HG03354 (cell line): ENCODE results near the gene HEXIM2.
A peak's percentile ranks its signal among the peaks of the same experiment; 100 is the strongest.

Source experiments
- ATAC-seq: cut with Tn5 transposase; IDR thresholded peaks from one replicate; pipeline ENCODE4 v1.9.1; 2021; ENCODE audit warnings: mild to moderate bottlenecking; ENCODE audit not compliant: unreplicated experiment, poor library complexity, severe bottlenecking

HEXIM2 gene

DNA sequence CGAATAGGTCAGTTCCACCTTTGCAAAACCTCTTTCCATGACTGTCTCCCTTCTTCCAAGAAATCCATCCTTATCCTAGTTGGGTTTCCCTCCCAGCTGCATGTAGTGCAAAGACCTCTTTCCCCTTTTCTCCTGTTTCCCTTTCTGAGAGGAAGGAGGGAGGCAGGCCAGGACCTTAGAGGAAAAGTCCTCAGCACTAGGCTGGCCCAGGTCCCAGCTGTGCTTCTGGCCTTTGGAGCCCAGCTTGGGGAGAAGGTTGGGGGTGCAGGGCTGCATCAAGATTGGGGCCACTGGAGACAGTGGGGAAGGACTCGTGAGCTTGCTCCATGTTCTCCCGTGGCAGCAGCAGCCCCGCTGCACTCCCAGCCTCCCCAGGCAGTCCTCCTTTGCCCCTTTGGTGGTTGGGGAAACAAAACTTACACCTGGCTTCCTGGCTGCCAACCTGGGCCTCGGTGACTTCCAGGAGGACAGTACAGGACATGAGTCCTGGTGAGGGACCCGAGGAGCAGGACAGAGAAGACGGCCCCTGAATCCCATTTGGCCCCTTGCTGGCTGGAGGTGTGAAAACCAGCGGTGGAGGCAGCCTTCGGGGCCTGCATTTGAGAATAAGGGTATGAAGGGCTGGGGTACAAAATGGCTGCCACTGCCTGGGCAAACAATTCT lies 481 bp downstream of the HEXIM2 start:
- no peak for ATAC-seq

DNA sequence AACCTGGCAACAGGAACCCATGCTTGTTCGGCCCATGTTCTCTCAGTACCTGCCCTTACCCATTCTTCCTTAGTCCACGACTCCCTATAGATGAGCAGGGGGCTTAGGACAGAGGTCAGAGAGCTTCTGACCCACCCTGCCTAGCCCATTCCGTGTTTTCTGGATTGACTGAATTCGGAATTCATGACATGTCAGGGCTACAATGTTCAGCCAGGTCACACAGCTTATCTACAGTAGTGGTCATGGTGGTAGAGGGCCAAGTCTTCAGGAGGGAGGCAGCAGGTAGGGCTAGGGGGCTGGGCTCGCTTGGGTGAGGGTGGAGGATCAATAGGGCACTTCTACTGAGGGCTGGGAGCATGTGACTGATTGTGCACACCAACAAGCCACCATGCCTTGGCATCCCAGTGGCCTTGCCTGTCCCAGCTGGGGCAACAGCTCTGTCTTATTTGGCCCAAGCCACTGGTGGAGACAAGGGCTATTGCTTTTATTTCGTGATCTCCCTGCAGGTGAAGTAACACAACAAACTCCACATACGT lies 3.1 kb downstream of the HEXIM2 start:
- ATAC-seq, result no peak

DNA sequence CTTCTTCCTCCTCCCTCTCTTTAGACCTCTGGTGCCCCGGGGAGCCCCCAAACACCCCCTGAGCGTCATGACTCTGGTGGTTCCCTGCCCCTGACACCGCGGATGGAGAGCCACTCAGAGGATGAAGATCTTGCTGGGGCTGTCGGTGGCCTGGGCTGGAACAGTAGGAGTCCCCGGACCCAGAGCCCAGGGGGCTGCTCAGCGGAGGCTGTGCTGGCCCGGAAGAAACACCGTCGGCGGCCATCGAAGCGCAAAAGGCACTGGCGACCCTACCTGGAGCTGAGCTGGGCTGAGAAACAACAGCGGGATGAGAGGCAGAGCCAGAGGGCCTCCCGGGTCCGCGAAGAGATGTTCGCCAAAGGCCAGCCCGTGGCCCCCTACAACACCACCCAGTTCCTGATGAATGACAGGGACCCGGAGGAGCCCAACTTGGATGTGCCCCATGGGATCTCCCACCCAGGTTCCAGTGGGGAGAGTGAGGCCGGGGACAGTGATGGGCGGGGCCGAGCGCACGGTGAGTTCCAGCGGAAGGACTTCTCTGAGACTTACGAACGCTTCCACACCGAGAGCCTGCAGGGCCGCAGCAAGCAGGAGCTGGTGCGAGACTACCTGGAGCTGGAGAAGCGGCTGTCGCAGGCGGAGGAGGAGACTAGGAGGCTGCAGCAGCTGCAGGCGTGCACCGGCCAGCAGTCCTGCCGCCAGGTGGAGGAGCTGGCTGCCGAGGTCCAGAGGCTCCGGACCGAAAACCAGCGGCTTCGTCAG lies 7.5 kb downstream of the HEXIM2 start:
- ATAC-seq, result no peak

DNA sequence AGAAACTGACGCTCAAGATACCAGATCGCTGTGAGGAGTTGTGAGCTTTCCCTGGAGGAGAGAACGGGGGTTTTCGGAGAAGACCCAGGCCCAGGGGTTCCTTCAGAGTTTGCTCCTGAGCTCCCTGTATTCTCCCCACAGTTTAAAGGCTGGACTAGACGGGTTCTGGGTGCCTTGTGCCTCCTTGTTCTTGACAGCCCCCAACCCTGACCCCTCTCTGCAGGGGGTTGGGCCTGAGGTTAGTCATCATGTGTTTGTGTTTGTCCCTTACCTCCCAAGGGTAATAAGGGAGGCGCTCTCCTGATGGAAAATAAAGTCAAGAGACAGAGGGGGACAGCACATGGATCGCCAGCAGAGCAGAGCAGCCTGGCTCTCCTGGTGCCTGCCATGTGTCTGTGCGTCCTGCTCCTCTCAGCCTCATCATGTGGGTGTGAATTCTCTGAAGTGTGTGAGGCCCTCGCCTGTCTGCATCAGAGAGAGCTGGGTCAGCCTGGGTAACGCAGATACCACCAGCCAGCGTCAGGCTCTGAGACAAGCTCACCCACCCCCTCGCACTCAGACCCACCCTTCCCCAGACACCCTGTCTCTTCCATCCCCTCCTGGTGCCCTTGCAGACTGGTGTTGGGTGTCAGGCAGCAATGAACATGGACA lies 8.7 kb downstream of the HEXIM2 start:
- no peak for ATAC-seq

DNA sequence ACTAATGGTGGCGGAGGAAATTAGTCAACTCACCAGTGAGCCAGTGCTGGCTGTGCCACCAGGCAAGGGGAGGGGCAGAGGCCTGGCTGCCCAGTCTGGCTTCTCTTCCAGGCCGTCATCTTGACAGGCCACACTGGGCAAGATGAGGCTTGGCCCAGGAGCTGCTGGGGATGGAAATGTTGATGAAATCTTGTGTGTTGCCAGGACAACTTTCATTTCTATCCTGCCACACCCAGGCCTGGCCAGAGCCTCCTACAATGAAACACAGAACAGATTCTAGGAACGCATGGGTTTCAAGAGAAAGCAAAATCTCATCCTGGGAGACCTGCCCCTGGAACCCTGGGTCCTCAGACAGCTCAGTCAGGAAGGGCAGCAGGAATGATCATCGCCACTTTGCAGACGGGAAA lies 9.3 kb downstream of the HEXIM2 start:
- no peak for ATAC-seq

DNA sequence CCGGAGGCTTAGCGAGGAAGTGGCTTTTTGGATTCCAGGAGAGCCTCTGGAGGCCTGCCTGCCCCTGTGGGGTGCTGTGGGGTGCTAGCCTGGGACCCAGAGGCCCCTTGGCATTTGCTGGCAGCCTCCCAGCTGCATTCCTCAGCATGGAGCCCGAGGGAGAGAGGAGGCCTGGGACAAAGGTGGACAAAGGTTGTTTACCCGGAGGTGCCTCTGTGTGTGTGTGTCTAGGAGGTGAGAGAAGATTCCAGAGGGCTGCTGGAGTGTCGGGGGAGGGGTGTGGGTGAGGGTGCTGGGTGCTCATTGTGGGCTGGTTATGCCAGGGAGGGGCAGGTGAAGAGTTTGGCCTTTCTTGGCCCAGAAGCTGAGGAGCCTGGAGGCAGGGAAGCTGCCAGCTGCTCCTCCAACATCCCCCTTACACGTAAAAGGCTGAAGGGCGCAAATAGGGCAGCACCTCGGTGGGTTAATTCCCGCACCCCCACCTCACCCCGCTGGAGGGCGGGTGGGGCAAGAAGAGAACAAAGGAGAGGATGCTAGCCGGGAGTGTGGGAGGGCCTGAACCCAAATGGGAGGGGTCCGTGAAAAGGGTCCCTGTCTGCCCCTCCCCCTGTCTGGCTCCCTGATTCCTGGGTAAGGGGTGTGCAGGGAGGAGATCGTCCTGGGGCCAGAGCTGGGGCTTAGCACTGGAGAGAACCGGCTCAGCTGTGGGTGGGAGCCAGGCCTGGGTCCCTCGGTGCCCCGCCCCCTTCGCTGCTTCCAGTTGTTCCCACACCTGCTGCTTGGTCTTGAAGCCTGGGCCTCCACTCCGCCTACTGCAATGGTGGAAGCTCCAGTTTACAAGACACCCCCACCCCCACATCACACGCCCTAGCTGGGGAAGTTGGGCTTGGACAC lies 9.9 kb downstream of the HEXIM2 start:
- no peak for ATAC-seq

DNA sequence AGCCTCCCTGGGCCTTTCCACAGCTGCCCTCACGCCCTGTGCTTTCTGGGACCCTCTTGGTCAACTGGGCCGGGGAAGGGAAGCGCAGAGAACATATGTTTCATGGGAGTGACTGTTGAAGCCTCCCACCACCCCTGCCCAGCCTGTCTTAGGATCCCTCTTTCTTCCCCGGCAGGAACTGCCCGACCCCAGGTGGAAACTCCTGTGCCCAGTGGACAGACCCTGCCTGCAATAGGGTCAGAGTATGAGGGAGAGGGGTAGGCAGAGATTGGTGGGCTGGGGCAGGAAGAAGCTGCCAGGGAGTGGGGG lies 10.5 kb downstream of the HEXIM2 start:
- no peak for ATAC-seq

DNA sequence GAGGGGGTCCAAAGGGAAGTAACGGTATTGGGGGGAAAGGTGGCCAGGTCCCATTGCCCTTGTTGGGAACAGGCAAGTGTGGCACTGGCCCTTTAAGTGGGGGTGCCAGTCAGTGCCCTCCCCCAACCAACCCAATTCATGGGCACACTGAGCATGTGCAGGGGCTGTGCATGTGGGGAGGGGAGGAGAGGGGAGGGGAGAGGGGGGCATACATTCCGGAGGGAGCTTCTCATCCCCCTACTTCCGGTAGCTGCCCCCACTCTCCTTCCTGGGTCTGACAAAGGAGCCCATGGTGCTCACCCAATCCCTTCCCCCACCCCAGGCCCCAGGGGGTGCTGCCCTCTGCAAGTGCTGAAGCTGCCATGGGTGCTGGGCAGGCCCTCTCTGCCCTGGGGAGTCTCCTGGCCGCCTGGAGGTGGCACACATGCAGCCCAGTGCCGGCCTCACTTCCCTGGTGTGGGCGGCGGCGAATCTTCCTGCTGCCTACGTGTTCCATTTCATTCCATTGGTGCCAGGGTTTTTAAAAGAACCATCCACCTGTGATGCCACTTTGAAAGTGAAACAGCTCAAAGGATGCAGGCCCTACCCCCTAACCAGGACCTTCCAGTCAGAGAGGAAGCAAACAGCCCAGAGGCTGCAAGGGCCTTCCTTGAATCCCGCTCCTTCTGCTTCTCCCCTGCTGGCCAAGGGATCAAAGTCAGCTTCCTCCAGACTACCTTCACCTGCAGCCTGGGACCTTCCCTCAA lies 11.0 kb downstream of the HEXIM2 start:
- no peak for ATAC-seq

DNA sequence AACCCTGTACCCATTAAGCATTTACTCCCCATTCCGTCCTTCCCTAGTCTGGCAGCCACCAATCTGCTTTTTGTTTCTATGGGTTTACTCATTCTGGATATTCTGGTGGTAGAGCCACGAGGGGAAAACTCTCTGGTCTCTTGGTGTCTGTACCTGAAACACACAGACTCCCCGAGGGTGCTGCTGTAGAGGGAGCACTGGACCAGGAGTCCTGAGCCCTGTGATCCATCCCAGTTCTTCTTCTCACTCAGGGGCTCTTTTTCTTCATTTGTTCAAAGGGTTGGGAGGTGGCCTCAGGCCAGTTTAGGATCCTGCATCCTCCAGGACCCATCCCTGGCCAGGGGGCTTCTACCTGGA lies 14.1 kb downstream of the HEXIM2 start:
- ATAC-seq, result no peak

DNA sequence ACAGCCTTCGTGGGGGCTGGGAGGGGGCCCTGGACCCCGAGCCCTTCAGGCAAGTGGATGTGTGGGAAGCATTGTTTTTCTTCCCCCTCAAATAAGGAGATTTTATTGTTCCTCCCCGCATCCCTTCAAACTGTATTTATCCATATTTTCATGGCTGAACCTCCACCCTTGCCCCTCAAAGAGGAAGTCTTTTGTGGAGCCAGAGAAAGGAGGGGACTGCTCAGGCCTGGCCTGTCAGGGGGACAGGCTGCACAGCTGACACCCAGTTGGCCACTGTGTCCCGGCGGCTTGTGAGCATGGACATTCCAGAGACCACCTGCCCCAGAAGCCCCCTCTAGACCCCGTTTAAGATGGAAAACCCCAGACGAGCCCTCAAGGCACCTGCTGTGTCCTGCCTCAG lies 15.9 kb downstream of the HEXIM2 start:
- no peak for ATAC-seq

DNA sequence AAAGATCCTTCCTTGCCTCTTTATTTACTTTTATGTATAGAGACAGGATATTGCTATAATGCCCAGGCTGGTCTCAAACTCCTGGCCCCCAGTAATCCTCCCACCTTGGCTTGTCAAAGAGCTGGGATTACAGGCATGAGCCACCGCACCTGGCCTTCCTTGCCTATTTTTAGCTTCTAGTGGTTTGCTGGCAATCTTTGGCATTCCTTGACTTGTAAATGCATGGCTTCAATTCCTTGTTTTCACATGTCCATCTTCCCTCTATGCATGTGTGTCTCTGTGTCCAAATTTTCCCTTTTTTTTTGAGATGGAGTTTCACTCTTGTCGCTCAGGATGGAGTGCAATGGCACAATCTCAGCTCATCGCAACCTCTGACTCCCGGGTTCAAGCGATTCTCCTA lies 22.5 kb downstream of the HEXIM2 start:
- no peak for ATAC-seq

DNA sequence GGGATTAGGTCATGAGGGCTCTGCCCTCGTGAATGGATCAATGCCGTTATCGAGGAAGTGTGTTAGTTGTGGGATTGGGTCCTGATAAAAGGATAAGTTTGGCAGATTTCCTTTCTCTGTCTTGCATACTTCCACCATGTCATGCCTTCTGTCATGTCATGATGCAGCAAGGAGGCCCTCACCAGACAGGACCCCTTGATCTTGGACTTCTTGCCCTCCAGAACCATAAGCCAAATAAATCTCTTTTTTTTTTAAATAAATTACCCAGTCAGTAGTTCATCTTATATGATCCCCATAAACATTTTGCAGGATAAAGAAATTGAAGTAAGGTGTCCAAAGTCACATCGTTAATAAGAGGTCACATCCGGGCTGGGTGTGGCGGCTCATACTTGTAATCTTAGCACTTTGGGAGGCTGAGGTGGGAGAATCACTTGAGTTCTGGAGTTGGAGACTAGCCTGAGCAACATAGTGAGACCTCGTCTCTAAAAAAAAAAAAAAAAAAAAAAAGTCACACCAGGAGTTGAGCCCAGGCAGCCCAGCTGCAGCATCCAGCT lies 25.2 kb downstream of the HEXIM2 start:
- no peak for ATAC-seq

DNA sequence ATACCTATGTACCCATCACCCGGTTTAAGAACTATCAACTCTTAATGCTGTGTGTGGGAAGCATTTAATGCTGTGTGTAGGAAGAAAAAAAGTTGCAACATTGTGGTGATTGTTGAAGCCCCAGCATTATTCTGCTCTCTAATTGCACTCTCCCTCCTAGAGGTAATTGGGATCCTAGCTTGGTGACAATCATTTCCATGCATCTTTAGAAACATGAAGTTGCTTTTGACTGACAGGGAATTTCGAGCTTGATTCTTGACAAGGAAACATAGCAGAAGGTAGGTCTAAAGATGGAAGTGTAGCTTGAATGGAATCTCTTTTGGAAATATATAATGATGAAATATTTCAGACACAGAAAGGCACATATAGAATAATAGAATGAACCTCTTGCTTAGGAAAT lies 27.3 kb downstream of the HEXIM2 start:
- ATAC-seq, result no peak

DNA sequence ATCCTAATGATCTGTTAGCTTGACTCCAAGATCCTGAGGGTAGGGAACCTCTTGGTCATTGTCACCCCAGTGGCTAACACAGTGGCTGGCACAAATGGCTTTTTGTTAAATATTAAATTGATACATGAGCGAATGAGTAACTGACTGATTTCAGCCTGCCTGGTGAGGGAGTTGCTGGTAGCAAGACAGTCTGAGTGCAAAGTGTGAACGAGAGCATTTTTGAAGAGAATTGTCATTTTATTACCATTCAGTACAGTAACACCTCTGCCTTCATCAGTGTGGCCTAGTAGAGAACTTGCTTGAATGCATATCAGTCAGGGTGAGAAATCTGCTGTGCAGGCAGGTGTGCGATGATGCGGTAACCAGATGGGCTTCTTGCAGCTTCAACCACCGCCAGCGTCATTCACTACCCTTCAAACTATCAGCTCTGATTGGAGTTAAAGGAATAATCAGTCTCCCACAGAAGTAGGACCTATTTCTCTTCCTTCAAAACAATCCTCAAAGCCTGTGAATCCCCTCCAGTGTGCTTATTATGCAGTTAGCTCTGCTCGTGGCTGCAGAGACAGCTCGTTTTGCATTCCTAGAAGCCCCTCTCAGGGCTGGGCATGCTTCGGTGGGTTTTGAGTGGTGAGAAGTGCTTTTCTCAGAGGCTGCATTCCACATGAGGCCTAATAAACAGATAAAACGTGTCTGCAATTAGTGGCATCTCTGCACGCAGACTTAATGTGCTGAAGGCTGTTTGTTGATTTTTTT lies 29.0 kb downstream of the HEXIM2 start:
- no peak for ATAC-seq

DNA sequence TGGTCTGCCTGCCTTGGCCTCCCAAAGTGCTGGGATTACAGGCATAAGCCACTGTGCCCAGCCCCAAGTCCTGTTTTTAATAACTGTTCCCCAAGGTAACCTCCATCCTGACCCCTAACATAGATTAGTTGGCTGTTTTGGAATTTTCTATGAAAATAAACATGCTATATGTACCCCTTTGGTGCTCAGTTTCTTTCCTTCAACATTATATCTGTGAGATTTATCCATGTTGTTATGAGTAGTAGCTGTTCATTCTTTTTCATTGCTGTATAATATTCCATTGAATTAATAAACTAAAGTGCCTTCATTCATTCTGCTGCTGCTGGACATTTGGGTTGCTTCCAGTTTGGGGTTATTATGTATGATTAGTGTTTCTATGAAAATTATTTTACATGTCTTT lies 33.7 kb downstream of the HEXIM2 start:
- ATAC-seq, result no peak

DNA sequence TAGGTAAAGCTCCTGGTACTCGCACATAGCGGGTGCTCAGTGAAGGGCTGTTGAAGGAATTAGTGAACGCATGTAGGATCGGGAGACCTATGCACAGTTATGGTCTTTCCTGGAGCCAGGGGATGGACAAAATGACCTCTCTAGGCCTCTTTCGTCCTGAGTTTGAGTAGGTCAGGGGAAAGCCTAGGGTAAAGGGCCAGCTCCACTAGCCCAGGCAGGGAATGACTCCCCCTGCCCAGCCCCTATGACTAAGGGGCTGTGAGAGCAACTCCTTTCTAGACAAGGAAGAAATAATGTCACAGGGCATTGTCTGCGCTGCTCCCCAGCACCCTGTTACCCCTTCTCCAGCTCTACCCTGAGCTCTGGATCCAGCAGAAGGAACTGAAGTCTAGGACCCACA lies 35.4 kb downstream of the HEXIM2 start:
- ATAC-seq, result no peak

DNA sequence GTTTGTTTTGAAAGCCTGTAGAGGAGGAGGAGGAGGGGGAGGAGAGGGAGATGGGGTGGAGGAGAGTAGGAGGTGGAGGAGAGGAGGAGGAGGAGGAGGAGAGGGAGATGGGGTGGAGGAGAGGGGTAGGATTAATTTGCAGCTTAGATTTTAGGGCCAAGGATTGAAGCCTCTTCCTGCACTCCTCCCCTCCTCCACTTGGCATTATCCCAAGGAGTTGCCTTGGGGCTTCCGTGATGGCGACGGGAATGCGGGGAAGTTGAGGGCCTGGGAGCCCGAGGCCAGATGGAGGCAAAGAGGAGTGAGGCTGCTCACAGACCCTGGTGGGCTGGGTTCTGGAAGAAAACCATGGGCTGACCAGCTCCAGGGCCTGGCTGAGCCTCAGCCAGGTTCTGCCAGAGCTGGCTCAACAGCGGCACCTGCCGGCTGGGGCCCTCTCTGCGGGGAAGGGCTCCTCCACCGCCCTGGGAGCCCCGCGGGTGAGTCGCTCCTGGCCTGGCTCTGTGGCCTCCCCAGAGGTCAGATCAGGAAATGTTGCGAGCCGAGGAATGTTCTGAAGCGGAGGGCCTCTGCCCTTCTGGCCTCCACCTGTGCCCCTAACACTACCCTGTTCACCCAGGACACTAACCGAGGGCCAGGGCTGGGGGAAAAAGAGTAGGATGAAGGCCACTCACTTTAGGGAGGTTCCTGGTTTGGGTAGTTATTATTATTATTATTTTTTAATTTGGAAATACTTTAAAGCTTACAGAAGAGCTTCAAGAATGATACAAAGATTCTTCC lies 36.1 kb downstream of the HEXIM2 start:
- peak; percentile 82 for ATAC-seq

DNA sequence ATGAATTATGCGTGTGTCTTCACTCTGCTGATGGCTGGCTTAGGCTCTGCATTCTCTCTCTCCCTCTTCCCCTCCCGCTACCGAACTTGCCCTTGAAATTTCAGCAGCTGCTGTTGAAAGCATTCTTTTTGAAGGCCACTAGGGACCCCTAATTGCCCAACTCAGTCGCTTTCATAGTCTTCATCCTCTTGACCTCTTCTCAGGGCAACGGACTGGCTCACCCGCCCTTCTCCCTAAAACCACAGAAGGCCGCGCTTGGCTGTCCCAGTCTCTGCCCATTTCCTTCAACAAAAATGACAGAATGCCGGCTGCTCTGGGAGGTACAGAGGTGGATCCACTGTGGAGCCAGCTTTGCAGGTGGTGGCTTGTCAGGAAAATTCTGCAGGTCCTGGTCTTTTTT lies 39.0 kb downstream of the HEXIM2 start:
- no peak for ATAC-seq
